SK-N-SH treated with all-trans-retinoic acid at 6 μM for 48 hours (cell line): Measurements from ENCODE around the gene MRPL52.

Experiments used
- ATAC-seq: fragments of 200-7000 bp; cut with Tn5 transposase; 3 replicates; pipeline ENCODE4 v1.9.1; 2020; ENCODE audit warnings: mild to moderate bottlenecking, moderate library complexity
- ARNTL ChIP-seq: fragments of 450-650 bp; formaldehyde crosslinking; IDR thresholded peaks from 2 replicates; pipeline ENCODE4 v1.5.0; 2020; ENCODE audit warnings: low read depth, mild to moderate bottlenecking, moderate library complexity, borderline replicate concordance
- BACH2 ChIP-seq: fragments of 250-450 bp; sonication (Bioruptor Pico); IDR thresholded peaks from 2 replicates; pipeline ENCODE4 v1.9.0; 2021; ENCODE audit warnings: mild to moderate bottlenecking, borderline replicate concordance
- CREB5 ChIP-seq: fragments of 250-450 bp; sonication (Bioruptor Pico); IDR thresholded peaks from 2 replicates; pipeline ENCODE4 v1.5.1; 2020; ENCODE audit warnings: low read depth, mild to moderate bottlenecking, moderate library complexity
- CSDC2 ChIP-seq: fragments of 250-450 bp; sonication (Bioruptor Pico); IDR thresholded peaks from 2 replicates; pipeline ENCODE4 v1.5.0; 2020; ENCODE audit warnings: mild to moderate bottlenecking, moderate library complexity
- ESRRG ChIP-seq: fragments of 250-450 bp; sonication (Bioruptor Pico); IDR thresholded peaks from 2 replicates; pipeline ENCODE4 v1.6.1; 2021; ENCODE audit warnings: mild to moderate bottlenecking
- GLIS3 ChIP-seq: fragments of 250-450 bp; sonication (Bioruptor Pico); IDR thresholded peaks from 2 replicates; pipeline ENCODE4 v1.5.0; 2020; ENCODE audit warnings: mild to moderate bottlenecking, moderate library complexity
- ISL1 ChIP-seq: fragments of 250-450 bp; sonication (Bioruptor Pico); IDR thresholded peaks from 2 replicates; pipeline ENCODE4 v2.1.2; 2022; ENCODE audit warnings: mild to moderate bottlenecking, moderate library complexity
- OSR1 ChIP-seq: fragments of 250-450 bp; sonication (Bioruptor Pico); IDR thresholded peaks from 2 replicates; pipeline ENCODE4 v1.8.0; 2022; ENCODE audit warnings: moderate library complexity, mild to moderate bottlenecking, inconsistent platforms
- POU6F1 ChIP-seq: fragments of 250-450 bp; sonication (Bioruptor Pico); IDR thresholded peaks from 2 replicates; pipeline ENCODE4 v1.8.0; 2021; ENCODE audit warnings: low read depth, mild to moderate bottlenecking, moderate library complexity, borderline replicate concordance
- PPARA ChIP-seq: fragments of 250-450 bp; sonication (Bioruptor Pico); IDR thresholded peaks from 2 replicates; pipeline ENCODE4 v1.5.0; 2020; ENCODE audit warnings: mild to moderate bottlenecking, borderline replicate concordance
- RARB ChIP-seq: fragments of 250-450 bp; sonication (Bioruptor Pico); IDR thresholded peaks from 2 replicates; pipeline ENCODE4 v1.8.0; 2021; ENCODE audit warnings: mild to moderate bottlenecking, moderate library complexity
- SNAI2 ChIP-seq: fragments of 250-450 bp; sonication (Bioruptor Pico); IDR thresholded peaks from 2 replicates; pipeline ENCODE4 v1.5.0; 2020; ENCODE audit warnings: mild to moderate bottlenecking, moderate library complexity
- TCF4 ChIP-seq: fragments of 250-450 bp; sonication (Bioruptor Pico); IDR thresholded peaks from 2 replicates; pipeline ENCODE4 v1.8.0; 2021; ENCODE audit warnings: mild to moderate bottlenecking, moderate library complexity, borderline replicate concordance
- TOX ChIP-seq: fragments of 250-450 bp; sonication (Bioruptor Pico); IDR thresholded peaks from 2 replicates; pipeline ENCODE4 v1.8.0; 2021; ENCODE audit warnings: mild to moderate bottlenecking, moderate library complexity, borderline replicate concordance
- TSHZ2 ChIP-seq: fragments of 250-450 bp; sonication (Bioruptor Pico); IDR thresholded peaks from 2 replicates; pipeline ENCODE4 v1.5.0; 2020; ENCODE audit warnings: mild to moderate bottlenecking, moderate library complexity
- ZC3H10 ChIP-seq: fragments of 250-450 bp; sonication (Bioruptor Pico); IDR thresholded peaks from 2 replicates; pipeline ENCODE4 v1.5.1; 2021; ENCODE audit warnings: mild to moderate bottlenecking, moderate library complexity
- ZFP3 ChIP-seq: fragments of 250-450 bp; sonication (Bioruptor Pico); IDR thresholded peaks from 2 replicates; pipeline ENCODE4 v1.5.0; 2020; ENCODE audit warnings: mild to moderate bottlenecking, moderate library complexity
- ZNF565 ChIP-seq: fragments of 450-650 bp; formaldehyde crosslinking; conservative IDR thresholded peaks from 2 replicates; pipeline ENCODE4 v1.5.0; 2020; ENCODE audit warnings: low read depth, mild to moderate bottlenecking, moderate library complexity
- ZNF70 ChIP-seq: fragments of 450-650 bp; formaldehyde crosslinking; IDR thresholded peaks from 2 replicates; pipeline ENCODE4 v1.5.0; 2020; ENCODE audit warnings: mild to moderate bottlenecking, moderate library complexity
- ZNF8 ChIP-seq: fragments of 450-650 bp; formaldehyde crosslinking; IDR thresholded peaks from 2 replicates; pipeline ENCODE4 v1.5.0; 2020; ENCODE audit warnings: mild to moderate bottlenecking, moderate library complexity

Gene MRPL52

GRCh38 chr14:22872833-22873520, 43.3 kb downstream of the MRPL52 start:
- no peak for TF ChIP-seq BACH2 (CRISPR knock-in tag)
- no peak for ATAC-seq

GRCh38 chr14:22875003-22875747, 45.5 kb downstream of the MRPL52 start:
- TF ChIP-seq POU6F1 (no peak), RARB (CRISPR knock-in tag) (no peak), TOX (no peak), OSR1 (CRISPR knock-in tag) (no peak)
- ATAC-seq, result no peak

- TF ChIP-seq ZNF565 (CRISPR knock-in tag), result no peak
- TF ChIP-seq RARB (CRISPR knock-in tag), result no peak
- no peak for TF ChIP-seq TSHZ2
- TF ChIP-seq CREB5 (CRISPR knock-in tag), result no peak
- TF ChIP-seq ZFP3 (CRISPR knock-in tag), result no peak
- no peak for TF ChIP-seq TOX
- no peak for TF ChIP-seq ESRRG (CRISPR knock-in tag)
- TF ChIP-seq BACH2 (CRISPR knock-in tag), result no peak
- TF ChIP-seq OSR1 (CRISPR knock-in tag), result no peak
- no peak for TF ChIP-seq ZC3H10 (CRISPR knock-in tag)
- no peak for TF ChIP-seq ARNTL (CRISPR knock-in tag)
- no peak for TF ChIP-seq POU6F1
- no peak for TF ChIP-seq GLIS3 (CRISPR knock-in tag)
- ATAC-seq, result no peak
Observed at GRCh38 chr14:22875748-22876319, 46.1 kb downstream of the MRPL52 start.

- TF ChIP-seq ZNF8, result no peak
- no peak for TF ChIP-seq TSHZ2
- TF ChIP-seq ZNF70 (CRISPR knock-in tag), result no peak
- no peak for TF ChIP-seq ESRRG (CRISPR knock-in tag)
- no peak for TF ChIP-seq ZNF565 (CRISPR knock-in tag)
- TF ChIP-seq CSDC2, result no peak
- TF ChIP-seq SNAI2 (CRISPR knock-in tag), result no peak
- no peak for TF ChIP-seq ZFP3 (CRISPR knock-in tag)
- TF ChIP-seq BACH2 (CRISPR knock-in tag), result no peak
- no peak for TF ChIP-seq POU6F1
- TF ChIP-seq GLIS3 (CRISPR knock-in tag), result no peak
- no peak for TF ChIP-seq ARNTL (CRISPR knock-in tag)
- no peak for TF ChIP-seq OSR1 (CRISPR knock-in tag)
- no peak for TF ChIP-seq TOX
- no peak for TF ChIP-seq PPARA (CRISPR knock-in tag)
- TF ChIP-seq ZC3H10 (CRISPR knock-in tag), result no peak
- no peak for TF ChIP-seq TCF4 (CRISPR knock-in tag)
- no peak for TF ChIP-seq ISL1 (CRISPR knock-in tag)
- ATAC-seq, result no peak
Observed at GRCh38 chr14:22877000-22877501, 47.4 kb downstream of the MRPL52 start.
